HCT116 (cell line): ENCODE data around the gene SEMA3F. TPM values are rescaled to one million over a fixed set of nuclear protein-coding genes. Genes with fewer than 3 reads are reported as not detected.

ENCODE experiments used
- ATAC-seq: fragments of 200-7000 bp; cut with Tn5 transposase; 2 replicates; pipeline ENCODE4 v1.9.1; 2020; ENCODE audit warnings: mild to moderate bottlenecking, moderate library complexity
- BruUV-seq: library from RNA; stranded (reverse); fragments of 400-500 nt; replicated peaks from 2 replicates; lab custom pipeline; 2021; lab: Mats Ljungman, UMichigan
- CTCF ChIA-PET: fragments of 300-600 bp; sonication (Branson Sonifier 250); formaldehyde crosslinking; loops from one replicate; lab custom pipeline; 2021; ENCODE audit warnings: antibody characterized with exemption; lab: Charles Lee
- POLR2A ChIA-PET: fragments of 300-600, 350-600 bp; sonication (Branson Sonifier 250); formaldehyde crosslinking; loops from one replicate; lab custom pipeline; 2021; ENCODE audit warnings: antibody characterized with exemption; lab: Charles Lee
- RAD21 ChIA-PET, 2 experiments: fragments of 300-600 bp; sonication (Branson Sonifier 250); formaldehyde crosslinking; loops; one replicate each; lab custom pipeline; 2023; ENCODE audit warnings: low total read pairs in 2 of 2; ENCODE audit not compliant: uncharacterized antibody in 2 of 2, unreplicated experiment in 2 of 2, low non-redundant PET in 1 of 2; lab: Charles Lee
- DNase-seq: peaks from one replicate; pipeline ENCODE4 v3.0.0-alpha.2; 2010; ENCODE audit warnings: low read depth, low spot score
- H2AFZ ChIP-seq: fragments of 200-600 bp; shearing (Covaris generic), sonication (generic); 2 replicates; pipeline ENCODE4 v1.6.1; 2017; ENCODE audit warnings: low read depth, mixed run types, mixed read lengths, antibody characterized with exemption, low read length; ENCODE audit not compliant: poor library complexity, severe bottlenecking
- H3K27ac ChIP-seq: 2 replicates; pipeline ENCODE4 v1.5.1; 2012; ENCODE audit warnings: low read depth, low read length
- H3K27me3 ChIP-seq: fragments of 200-600 bp; sonication (generic); 2 replicates; pipeline ENCODE4 v1.6.1; 2016; ENCODE audit warnings: mixed run types, low read length, mixed read lengths; ENCODE audit not compliant: insufficient read depth
- H3K36me3 ChIP-seq, 2 experiments: fragments of 200-500 bp in 1 of 2; fragments of 200-600 bp in 1 of 2; sonication (Bioruptor generic) in 1 of 2; sonication (generic) in 1 of 2; 2 replicates each; pipeline versions ENCODE4 v1.5.1 to v1.6.1; 2014 to 2016; ENCODE audit warnings: low read length in 2 of 2, inconsistent platforms in 1 of 2, mixed read lengths in 1 of 2, mixed run types in 1 of 2; ENCODE audit not compliant: insufficient read depth in 2 of 2, control insufficient read depth in 1 of 2
- H3K4me1 ChIP-seq, 2 experiments: fragments of 200-600 bp in 1 of 2; sonication (generic) in 1 of 2; 2 replicates each; pipeline versions ENCODE4 v1.5.1 to v1.6.1; 2012 to 2017; ENCODE audit warnings: low read length in 2 of 2, inconsistent platforms in 1 of 2, mild to moderate bottlenecking in 1 of 2, mixed read lengths in 1 of 2, mixed run types in 1 of 2, moderate library complexity in 1 of 2; ENCODE audit not compliant: insufficient read depth in 2 of 2, control insufficient read depth in 1 of 2
- H3K4me2 ChIP-seq: fragments of 200-600 bp; sonication (generic); 2 replicates; pipeline ENCODE4 v1.6.1; 2017; ENCODE audit warnings: mixed run types, low read length, mixed read lengths
- H3K4me3 ChIP-seq, 2 experiments: fragments of 200-600 bp in 1 of 2; sonication (generic) in 1 of 2; replicated peaks in 1 of 2; 2 replicates each; pipeline ENCODE4 v1.5.1; 2011 to 2016; ENCODE audit warnings: low read length in 2 of 2, control low read depth in 1 of 2, low read depth in 1 of 2, mild to moderate bottlenecking in 1 of 2, mixed read lengths in 1 of 2, mixed run types in 1 of 2
- H3K79me2 ChIP-seq: fragments of 200-600 bp; sonication (generic); 2 replicates; pipeline ENCODE4 v1.6.1; 2017; ENCODE audit warnings: mild to moderate bottlenecking, mixed run types, low read length, moderate library complexity, mixed read lengths; ENCODE audit not compliant: insufficient read depth
- H3K9ac ChIP-seq: fragments of 200-600 bp; sonication (generic); 2 replicates; pipeline ENCODE4 v1.6.1; 2016; ENCODE audit warnings: low read length, mixed read lengths
- H3K9me2 ChIP-seq: fragments of 200-600 bp; sonication (generic), shearing (Covaris generic); 2 replicates; pipeline ENCODE4 v1.6.1; 2017; ENCODE audit warnings: mixed run types, mild to moderate bottlenecking, moderate library complexity; ENCODE audit not compliant: insufficient read depth
- H3K9me3 ChIP-seq, 2 experiments: fragments of 200-500 bp in 1 of 2; fragments of 200-600 bp in 1 of 2; sonication (Bioruptor generic) in 1 of 2; sonication (generic) in 1 of 2; 2 replicates each; pipeline ENCODE4 v1.6.1; 2014 to 2017; ENCODE audit warnings: low read length in 2 of 2, mixed read lengths in 2 of 2, inconsistent platforms in 1 of 2, low read depth in 1 of 2, mild to moderate bottlenecking in 1 of 2, mixed run types in 1 of 2, moderate library complexity in 1 of 2; ENCODE audit not compliant: control insufficient read depth in 1 of 2, insufficient read depth in 1 of 2
- H4K20me1 ChIP-seq: fragments of 200-600 bp; sonication (generic), shearing (Covaris generic); 2 replicates; pipeline ENCODE4 v1.6.1; 2017; ENCODE audit warnings: mixed run types, mild to moderate bottlenecking, moderate library complexity; ENCODE audit not compliant: insufficient read depth
- CEBPB ChIP-seq: IDR thresholded peaks from 2 replicates; pipeline ENCODE4 v1.6.1; 2012; ENCODE audit warnings: low read depth
- EGR1 ChIP-seq: IDR thresholded peaks from 2 replicates; pipeline ENCODE4 v1.6.1; 2012; ENCODE audit warnings: low read depth
- ELF1 ChIP-seq: IDR thresholded peaks from 2 replicates; pipeline ENCODE4 v1.6.1; 2012; ENCODE audit warnings: low read depth, borderline replicate concordance
- EZH2 ChIP-seq: fragments of 200-600 bp; sonication (generic); IDR thresholded peaks from 2 replicates; pipeline ENCODE4 v1.6.1; 2017; ENCODE audit warnings: antibody characterized with exemption, mixed run types
- EZH2phosphoT487 ChIP-seq: fragments of 200-600 bp; IDR thresholded peaks from 2 replicates; pipeline ENCODE4 v1.6.1; 2018; ENCODE audit warnings: antibody characterized with exemption, borderline replicate concordance
- FOSL1 ChIP-seq: IDR thresholded peaks from 2 replicates; pipeline ENCODE4 v1.6.1; 2012; ENCODE audit warnings: low read depth
- POLR2AphosphoS5 ChIP-seq: IDR thresholded peaks from 2 replicates; pipeline ENCODE4 v1.6.1; 2011; ENCODE audit warnings: mild to moderate bottlenecking, low read depth, low read length, moderate library complexity
- RAD21 ChIP-seq: IDR thresholded peaks from 2 replicates; pipeline ENCODE4 v1.6.1; 2012; ENCODE audit warnings: low read depth, mild to moderate bottlenecking
- REST ChIP-seq: IDR thresholded peaks from 2 replicates; pipeline ENCODE4 v1.6.1; 2012; ENCODE audit warnings: low read depth
- SIN3A ChIP-seq: IDR thresholded peaks from 2 replicates; pipeline ENCODE4 v1.6.1; 2012; ENCODE audit warnings: low read depth
- SP1 ChIP-seq: IDR thresholded peaks from 2 replicates; pipeline ENCODE4 v1.6.1; 2012; ENCODE audit warnings: low read depth
- ZBTB33 ChIP-seq: IDR thresholded peaks from 2 replicates; pipeline ENCODE4 v1.6.1; 2011; ENCODE audit warnings: mild to moderate bottlenecking, low read length, moderate library complexity; ENCODE audit not compliant: insufficient replicate concordance; ENCODE audit errors: extremely low read depth
- ZNF274 ChIP-seq: fragments of 200-500 bp; sonication (Bioruptor generic); IDR thresholded peaks from 2 replicates; pipeline ENCODE4 v1.6.1; 2014; ENCODE audit warnings: mild to moderate bottlenecking, low read depth, low read length, inconsistent platforms
- intact Hi-C: fragments of 100-400 bp; cut with micrococcal nuclease; formaldehyde crosslinking; loops from 2 replicates; pipeline ENCODE4 v1.10.0; 2022
- total RNA-seq: library from RNA; stranded (reverse); gene quantifications from one replicate; pipeline ENCODE4 v1.2.1, GENCODE V29; 2021; ENCODE audit not compliant: unreplicated experiment

SEMA3F gene
- total RNA-seq, 1 experiment from 2014 or later, result 15.7 TPM

- CTCF ChIA-PET, result no interaction called here
- intact Hi-C loops, result no loop called here
- no TSS peak for BruUV-seq
These were observed 29.3 kb downstream of the SEMA3F start for GRCh38 chr3:50184242-50184978.

More at GRCh38 chr3:50184242-50184978, 29.3 kb downstream of the SEMA3F start:
- Histone ChIP-seq H3K36me3 (no peaks in the 10 kb centered on the region; a peak in 1 of 4 replicates), H3K9ac (no peak overlapping the region), H3K4me1 (peaks cover 2 to 7% of the 10 kb centered on the region in 2 experiments; a peak in 3 of 4 replicates), H3K9me2 (no peaks in the 10 kb centered on the region), H3K27ac (no peak overlapping the region), H3K4me3 (no peak overlapping the region), H4K20me1 (no peaks in the 10 kb centered on the region), H2AFZ (no peak overlapping the region), H3K79me2 (no peaks in the 10 kb centered on the region), H3K27me3 (no peaks in the 10 kb centered on the region), H3K9me3 (no peaks in the 10 kb centered on the region), H3K4me2 (no peak overlapping the region)
- no peak for TF ChIP-seq EZH2
- no peak for TF ChIP-seq ELF1
- no peak for TF ChIP-seq EZH2phosphoT487
- no peak for TF ChIP-seq SP1
- no peak for TF ChIP-seq REST
- no peak for TF ChIP-seq POLR2AphosphoS5
- TF ChIP-seq SIN3A, result no peak
- TF ChIP-seq RAD21, result no peak
- TF ChIP-seq FOSL1, result no peak
- no peak for TF ChIP-seq ZBTB33
- no peak for TF ChIP-seq CEBPB
- TF ChIP-seq EGR1, result no peak
- TF ChIP-seq ZNF274, result no peak
- ATAC-seq, result no peak
- ChIA-PET RAD21 (no interaction called here), POLR2A (no interaction called here)
- DNase-seq, result no peak
